HepG2 (cell line): Measurements from ENCODE around the gene GPR149. TPM values are rescaled to one million over a fixed set of nuclear protein-coding genes. Genes with fewer than 3 reads are reported as not detected.
A peak's percentile ranks its signal among the peaks of the same experiment; 100 is the strongest.

Source experiments
- ATF1 ChIP-seq: IDR thresholded peaks from 2 replicates; pipeline ENCODE4 v1.6.1; 2016; ENCODE audit warnings: mild to moderate bottlenecking, control low read depth
- HIVEP1 ChIP-seq: sonication (generic); formaldehyde crosslinking; IDR thresholded peaks from 2 replicates; pipeline ENCODE4 v1.4.0; 2020; ENCODE audit warnings: mild to moderate bottlenecking, missing genetic modification reagents
- polyA plus RNA-seq, 8 experiments: library from polyadenylated mRNA; depleted of rRNA in 3 of 8; stranded (reverse) in 7 of 8; unstranded in 1 of 8; fragments of >200 nt; fragmentation: Illumina TruSeq in 4 of 8; extraction: Trizol in 4 of 8; gene quantifications; 2 replicates each; pipeline versions ENCODE4 v1.2.1 to v1.2.3, GENCODE V29; 2011 to 2016; ENCODE audit warnings: low read depth in 4 of 8, missing spikeins in 1 of 8, mixed read lengths in 1 of 8; ENCODE audit not compliant: insufficient read depth in 1 of 8
- total RNA-seq, 5 experiments: library from RNA; depleted of rRNA; stranded (reverse); fragments of >200 nt; fragmentation: Illumina TruSeq; extraction: Trizol; gene quantifications; 2 replicates each; pipeline ENCODE4 v1.2.3, GENCODE V29; 2016; ENCODE audit warnings: low read depth in 1 of 5
- TF ChIP-seq, protein P1 (sequence below): sonication (generic); formaldehyde crosslinking; IDR thresholded peaks from 2 replicates; pipeline ENCODE4 v1.4.0; 2020; ENCODE audit warnings: missing genetic modification reagents
- TF ChIP-seq, protein P2 (sequence below): sonication (generic); formaldehyde crosslinking; IDR thresholded peaks from 2 replicates; pipeline ENCODE4 v1.5.1; 2020; ENCODE audit warnings: mild to moderate bottlenecking, missing genetic modification reagents, moderate library complexity
- TF ChIP-seq, protein P3 (sequence below): sonication (generic); formaldehyde crosslinking; IDR thresholded peaks from one replicate; pipeline ENCODE4 v1.5.1; 2020; ENCODE audit warnings: mild to moderate bottlenecking, missing genetic modification reagents; ENCODE audit errors: not compliant biosample characterization

Gene GPR149
- total and polyA plus RNA-seq, 2 of the 13 experiments (the other 11 are each of a cell fraction or from before 2014, with no cell fraction given), result not detected

- TF ChIP-seq, protein P1, sequence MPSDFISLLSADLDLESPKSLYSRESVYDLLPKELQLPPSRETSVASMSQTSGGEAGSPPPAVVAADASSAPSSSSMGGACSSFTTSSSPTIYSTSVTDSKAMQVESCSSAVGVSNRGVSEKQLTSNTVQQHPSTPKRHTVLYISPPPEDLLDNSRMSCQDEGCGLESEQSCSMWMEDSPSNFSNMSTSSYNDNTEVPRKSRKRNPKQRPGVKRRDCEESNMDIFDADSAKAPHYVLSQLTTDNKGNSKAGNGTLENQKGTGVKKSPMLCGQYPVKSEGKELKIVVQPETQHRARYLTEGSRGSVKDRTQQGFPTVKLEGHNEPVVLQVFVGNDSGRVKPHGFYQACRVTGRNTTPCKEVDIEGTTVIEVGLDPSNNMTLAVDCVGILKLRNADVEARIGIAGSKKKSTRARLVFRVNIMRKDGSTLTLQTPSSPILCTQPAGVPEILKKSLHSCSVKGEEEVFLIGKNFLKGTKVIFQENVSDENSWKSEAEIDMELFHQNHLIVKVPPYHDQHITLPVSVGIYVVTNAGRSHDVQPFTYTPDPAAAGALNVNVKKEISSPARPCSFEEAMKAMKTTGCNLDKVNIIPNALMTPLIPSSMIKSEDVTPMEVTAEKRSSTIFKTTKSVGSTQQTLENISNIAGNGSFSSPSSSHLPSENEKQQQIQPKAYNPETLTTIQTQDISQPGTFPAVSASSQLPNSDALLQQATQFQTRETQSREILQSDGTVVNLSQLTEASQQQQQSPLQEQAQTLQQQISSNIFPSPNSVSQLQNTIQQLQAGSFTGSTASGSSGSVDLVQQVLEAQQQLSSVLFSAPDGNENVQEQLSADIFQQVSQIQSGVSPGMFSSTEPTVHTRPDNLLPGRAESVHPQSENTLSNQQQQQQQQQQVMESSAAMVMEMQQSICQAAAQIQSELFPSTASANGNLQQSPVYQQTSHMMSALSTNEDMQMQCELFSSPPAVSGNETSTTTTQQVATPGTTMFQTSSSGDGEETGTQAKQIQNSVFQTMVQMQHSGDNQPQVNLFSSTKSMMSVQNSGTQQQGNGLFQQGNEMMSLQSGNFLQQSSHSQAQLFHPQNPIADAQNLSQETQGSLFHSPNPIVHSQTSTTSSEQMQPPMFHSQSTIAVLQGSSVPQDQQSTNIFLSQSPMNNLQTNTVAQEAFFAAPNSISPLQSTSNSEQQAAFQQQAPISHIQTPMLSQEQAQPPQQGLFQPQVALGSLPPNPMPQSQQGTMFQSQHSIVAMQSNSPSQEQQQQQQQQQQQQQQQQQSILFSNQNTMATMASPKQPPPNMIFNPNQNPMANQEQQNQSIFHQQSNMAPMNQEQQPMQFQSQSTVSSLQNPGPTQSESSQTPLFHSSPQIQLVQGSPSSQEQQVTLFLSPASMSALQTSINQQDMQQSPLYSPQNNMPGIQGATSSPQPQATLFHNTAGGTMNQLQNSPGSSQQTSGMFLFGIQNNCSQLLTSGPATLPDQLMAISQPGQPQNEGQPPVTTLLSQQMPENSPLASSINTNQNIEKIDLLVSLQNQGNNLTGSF (CRISPR knock-in tag), result no peak
- TF ChIP-seq HIVEP1 (CRISPR knock-in tag) (peak; percentile 75), ATF1 (CRISPR knock-in tag) (peak; percentile 96)
- TF ChIP-seq, protein P2, sequence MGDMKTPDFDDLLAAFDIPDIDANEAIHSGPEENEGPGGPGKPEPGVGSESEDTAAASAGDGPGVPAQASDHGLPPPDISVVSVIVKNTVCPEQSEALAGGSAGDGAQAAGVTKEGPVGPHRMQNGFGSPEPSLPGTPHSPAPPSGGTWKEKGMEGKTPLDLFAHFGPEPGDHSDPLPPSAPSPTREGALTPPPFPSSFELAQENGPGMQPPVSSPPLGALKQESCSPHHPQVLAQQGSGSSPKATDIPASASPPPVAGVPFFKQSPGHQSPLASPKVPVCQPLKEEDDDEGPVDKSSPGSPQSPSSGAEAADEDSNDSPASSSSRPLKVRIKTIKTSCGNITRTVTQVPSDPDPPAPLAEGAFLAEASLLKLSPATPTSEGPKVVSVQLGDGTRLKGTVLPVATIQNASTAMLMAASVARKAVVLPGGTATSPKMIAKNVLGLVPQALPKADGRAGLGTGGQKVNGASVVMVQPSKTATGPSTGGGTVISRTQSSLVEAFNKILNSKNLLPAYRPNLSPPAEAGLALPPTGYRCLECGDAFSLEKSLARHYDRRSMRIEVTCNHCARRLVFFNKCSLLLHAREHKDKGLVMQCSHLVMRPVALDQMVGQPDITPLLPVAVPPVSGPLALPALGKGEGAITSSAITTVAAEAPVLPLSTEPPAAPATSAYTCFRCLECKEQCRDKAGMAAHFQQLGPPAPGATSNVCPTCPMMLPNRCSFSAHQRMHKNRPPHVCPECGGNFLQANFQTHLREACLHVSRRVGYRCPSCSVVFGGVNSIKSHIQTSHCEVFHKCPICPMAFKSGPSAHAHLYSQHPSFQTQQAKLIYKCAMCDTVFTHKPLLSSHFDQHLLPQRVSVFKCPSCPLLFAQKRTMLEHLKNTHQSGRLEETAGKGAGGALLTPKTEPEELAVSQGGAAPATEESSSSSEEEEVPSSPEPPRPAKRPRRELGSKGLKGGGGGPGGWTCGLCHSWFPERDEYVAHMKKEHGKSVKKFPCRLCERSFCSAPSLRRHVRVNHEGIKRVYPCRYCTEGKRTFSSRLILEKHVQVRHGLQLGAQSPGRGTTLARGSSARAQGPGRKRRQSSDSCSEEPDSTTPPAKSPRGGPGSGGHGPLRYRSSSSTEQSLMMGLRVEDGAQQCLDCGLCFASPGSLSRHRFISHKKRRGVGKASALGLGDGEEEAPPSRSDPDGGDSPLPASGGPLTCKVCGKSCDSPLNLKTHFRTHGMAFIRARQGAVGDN (CRISPR knock-in tag), result peak; percentile 84
- TF ChIP-seq, protein P3, sequence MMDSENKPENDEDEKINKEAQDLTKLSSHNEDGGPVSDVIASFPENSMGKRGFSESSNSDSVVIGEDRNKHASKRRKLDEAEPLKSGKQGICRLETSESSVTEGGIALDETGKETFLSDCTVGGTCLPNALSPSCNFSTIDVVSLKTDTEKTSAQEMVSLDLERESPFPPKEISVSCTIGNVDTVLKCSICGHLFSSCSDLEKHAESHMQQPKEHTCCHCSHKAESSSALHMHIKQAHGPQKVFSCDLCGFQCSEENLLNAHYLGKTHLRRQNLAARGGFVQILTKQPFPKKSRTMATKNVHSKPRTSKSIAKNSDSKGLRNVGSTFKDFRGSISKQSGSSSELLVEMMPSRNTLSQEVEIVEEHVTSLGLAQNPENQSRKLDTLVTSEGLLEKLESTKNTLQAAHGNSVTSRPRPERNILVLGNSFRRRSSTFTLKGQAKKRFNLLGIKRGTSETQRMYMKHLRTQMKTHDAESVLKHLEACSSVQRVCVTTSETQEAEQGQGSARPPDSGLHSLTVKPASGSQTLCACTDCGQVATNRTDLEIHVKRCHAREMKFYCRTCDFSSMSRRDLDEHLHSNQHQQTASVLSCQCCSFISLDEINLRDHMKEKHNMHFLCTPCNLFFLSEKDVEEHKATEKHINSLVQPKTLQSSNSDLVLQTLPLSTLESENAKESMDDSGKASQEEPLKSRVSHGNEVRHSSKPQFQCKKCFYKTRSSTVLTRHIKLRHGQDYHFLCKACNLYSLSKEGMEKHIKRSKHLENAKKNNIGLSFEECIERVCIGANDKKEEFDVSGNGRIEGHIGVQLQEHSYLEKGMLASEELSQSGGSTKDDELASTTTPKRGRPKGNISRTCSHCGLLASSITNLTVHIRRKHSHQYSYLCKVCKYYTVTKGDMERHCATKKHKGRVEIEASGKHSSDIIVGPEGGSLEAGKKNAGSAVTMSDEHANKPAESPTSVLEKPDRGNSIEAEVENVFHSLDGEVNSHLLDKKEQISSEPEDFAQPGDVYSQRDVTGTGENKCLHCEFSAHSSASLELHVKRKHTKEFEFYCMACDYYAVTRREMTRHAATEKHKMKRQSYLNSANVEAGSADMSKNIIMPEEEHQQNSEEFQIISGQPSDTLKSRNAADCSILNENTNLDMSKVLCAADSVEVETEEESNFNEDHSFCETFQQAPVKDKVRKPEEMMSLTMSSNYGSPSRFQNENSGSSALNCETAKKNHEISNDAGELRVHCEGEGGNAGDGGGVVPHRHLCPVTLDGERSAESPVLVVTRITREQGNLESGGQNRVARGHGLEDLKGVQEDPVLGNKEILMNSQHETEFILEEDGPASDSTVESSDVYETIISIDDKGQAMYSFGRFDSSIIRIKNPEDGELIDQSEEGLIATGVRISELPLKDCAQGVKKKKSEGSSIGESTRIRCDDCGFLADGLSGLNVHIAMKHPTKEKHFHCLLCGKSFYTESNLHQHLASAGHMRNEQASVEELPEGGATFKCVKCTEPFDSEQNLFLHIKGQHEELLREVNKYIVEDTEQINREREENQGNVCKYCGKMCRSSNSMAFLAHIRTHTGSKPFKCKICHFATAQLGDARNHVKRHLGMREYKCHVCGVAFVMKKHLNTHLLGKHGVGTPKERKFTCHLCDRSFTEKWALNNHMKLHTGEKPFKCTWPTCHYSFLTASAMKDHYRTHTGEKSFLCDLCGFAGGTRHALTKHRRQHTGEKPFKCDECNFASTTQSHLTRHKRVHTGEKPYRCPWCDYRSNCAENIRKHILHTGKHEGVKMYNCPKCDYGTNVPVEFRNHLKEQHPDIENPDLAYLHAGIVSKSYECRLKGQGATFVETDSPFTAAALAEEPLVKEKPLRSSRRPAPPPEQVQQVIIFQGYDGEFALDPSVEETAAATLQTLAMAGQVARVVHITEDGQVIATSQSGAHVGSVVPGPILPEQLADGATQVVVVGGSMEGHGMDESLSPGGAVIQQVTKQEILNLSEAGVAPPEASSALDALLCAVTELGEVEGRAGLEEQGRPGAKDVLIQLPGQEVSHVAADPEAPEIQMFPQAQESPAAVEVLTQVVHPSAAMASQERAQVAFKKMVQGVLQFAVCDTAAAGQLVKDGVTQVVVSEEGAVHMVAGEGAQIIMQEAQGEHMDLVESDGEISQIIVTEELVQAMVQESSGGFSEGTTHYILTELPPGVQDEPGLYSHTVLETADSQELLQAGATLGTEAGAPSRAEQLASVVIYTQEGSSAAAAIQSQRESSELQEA (CRISPR knock-in tag), result no peak
These were observed 105.9 kb downstream of the GPR149 start, which contains the start of gene DHX36 (continued) for GRCh38 chr3:154323891-154324738.
